WI38 (cell line): ENCODE results near the gene ABHD8.

Experiments used
- H3K4me3 ChIP-seq: 2 replicates; pipeline ENCODE4 v1.5.1; 2011; ENCODE audit warnings: low read depth, mild to moderate bottlenecking, control low read depth, low read length
- TF ChIP-seq, protein P1 (sequence below): IDR thresholded peaks from 2 replicates; pipeline ENCODE4 v1.5.1; 2012; ENCODE audit warnings: low read depth, mild to moderate bottlenecking, control low read depth, low read length

Gene ABHD8

GRCh38 chr19:17303167-17303939 is at the start of gene ABHD8:
ABHD8 (minus strand) TSS chr19:17303425; CDS start chr19:17301616, 1,809 bp downstream.
- TF ChIP-seq, protein P1, sequence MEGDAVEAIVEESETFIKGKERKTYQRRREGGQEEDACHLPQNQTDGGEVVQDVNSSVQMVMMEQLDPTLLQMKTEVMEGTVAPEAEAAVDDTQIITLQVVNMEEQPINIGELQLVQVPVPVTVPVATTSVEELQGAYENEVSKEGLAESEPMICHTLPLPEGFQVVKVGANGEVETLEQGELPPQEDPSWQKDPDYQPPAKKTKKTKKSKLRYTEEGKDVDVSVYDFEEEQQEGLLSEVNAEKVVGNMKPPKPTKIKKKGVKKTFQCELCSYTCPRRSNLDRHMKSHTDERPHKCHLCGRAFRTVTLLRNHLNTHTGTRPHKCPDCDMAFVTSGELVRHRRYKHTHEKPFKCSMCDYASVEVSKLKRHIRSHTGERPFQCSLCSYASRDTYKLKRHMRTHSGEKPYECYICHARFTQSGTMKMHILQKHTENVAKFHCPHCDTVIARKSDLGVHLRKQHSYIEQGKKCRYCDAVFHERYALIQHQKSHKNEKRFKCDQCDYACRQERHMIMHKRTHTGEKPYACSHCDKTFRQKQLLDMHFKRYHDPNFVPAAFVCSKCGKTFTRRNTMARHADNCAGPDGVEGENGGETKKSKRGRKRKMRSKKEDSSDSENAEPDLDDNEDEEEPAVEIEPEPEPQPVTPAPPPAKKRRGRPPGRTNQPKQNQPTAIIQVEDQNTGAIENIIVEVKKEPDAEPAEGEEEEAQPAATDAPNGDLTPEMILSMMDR, result no peak; the same call in 1 of the 2 replicates

GRCh38 chr19:17352608-17353280 is 49.5 kb upstream of the ABHD8 start:
- H3K4me3 ChIP-seq, result no peak overlapping the region
- TF ChIP-seq, protein P1, result no peak

More at GRCh38 chr19:17303167-17303939, at the start of gene ABHD8:
- peak within 1 kb of the TSS; percentile 69 for H3K4me3 ChIP-seq

DNA sequence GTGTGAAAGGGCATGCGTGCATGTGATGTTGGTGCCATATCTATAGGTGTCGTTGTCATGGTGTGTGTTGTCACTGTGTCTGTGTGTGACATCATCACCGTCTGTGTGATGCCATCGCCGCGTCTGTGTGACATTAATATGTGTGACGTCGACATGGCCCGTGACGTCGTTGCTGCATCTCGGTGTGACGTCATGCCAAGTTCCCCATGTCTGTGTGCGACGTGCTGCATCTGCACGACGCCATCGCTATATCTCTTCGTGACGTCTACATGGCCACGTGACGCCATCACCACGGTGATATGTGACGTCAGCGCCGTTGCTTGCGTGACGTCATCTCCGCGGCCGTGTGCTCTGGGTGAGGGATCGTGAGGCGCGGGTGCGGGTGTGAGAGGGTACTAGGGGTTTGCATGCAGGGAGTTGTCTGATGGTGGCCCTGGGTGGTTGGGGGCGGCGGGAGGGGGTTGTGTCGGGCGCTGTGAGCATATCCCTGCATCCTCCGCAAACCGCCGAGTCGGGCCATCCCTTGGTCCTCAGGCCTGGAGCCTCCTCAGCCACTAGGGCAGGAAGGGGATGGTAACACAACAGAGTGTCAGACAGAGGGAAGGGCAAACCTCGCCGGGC is 48.7 kb upstream of the ABHD8 start:
- TF ChIP-seq, protein P1, result no peak

DNA sequence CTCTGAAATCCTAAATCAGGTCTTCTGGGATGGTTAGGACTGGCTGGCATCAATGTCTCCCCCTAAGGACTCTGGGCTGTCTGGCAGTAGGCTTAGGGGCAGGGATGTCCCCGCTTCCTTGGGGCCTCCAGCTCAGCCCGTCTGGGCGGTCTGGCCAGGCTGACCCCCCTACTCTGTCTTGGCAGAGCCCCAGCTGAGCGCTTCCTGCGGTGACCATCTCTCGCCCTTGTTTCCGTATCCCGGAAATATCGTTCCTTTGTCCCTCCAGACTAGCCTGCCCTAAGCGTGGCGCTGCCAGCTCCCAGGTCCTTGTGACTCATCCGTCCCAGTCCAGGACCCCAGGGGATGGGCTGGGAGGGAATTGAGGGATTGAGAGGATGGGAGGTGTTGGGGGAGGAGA is 45.5 kb upstream of the ABHD8 start:
- TF ChIP-seq, protein P1, result no peak
- H3K4me3 ChIP-seq, result no peak overlapping the region

More for the DNA sequence above, 48.7 kb upstream of the ABHD8 start:
- no peak overlapping the region for H3K4me3 ChIP-seq

DNA sequence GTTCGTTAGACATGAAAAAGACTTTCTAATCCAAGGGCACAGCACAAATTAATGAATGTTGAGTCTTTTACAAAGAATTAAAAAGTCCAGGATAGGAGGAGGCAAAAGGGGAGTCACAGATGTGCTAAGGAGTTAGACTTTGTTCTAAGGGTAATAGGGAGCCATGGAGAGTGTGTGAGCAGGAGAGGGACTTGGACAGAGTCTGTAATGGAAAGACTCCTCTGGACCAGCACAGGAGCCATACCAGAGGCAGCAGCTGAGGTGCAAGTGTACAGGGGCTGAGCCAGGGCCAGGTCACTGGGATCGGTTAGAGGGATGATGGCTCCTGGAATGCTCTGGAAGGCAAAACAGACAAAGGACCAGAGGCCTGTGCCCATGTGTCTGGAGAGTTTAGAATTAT is 44.7 kb upstream of the ABHD8 start:
- no peak overlapping the region for H3K4me3 ChIP-seq
- TF ChIP-seq, protein P1, result no peak

DNA sequence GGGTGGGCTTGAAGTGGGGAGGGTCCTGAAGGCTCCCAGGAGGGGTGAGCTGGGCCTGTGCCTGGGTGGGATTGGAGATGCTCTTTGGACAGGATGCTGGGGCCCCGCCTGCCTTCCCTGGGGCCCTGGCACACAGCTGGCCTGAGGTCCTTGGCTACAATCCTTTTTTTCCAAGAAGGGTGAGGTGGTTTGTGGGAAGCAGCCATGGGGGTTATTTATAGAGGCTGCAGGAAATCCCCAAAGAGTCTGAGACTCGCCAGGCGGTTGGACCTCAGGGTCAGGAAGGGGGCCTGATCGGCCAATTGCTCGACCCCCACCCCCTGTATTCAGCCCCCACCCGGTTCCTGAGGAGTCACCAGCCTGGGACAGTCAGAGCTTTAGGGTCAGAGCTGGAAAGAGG is 44.1 kb upstream of the ABHD8 start:
- TF ChIP-seq, protein P1, result no peak
- no peak overlapping the region for H3K4me3 ChIP-seq
